ENCODE measurements around the gene PDLIM4. TPM values are rescaled to one million over a fixed set of nuclear protein-coding genes. Genes with fewer than 3 reads are reported as not detected.

PDLIM4 gene
- total and polyA plus RNA-seq, 8 donors, result 7.7 to 13.5 (median 10.2) TPM

DNA sequence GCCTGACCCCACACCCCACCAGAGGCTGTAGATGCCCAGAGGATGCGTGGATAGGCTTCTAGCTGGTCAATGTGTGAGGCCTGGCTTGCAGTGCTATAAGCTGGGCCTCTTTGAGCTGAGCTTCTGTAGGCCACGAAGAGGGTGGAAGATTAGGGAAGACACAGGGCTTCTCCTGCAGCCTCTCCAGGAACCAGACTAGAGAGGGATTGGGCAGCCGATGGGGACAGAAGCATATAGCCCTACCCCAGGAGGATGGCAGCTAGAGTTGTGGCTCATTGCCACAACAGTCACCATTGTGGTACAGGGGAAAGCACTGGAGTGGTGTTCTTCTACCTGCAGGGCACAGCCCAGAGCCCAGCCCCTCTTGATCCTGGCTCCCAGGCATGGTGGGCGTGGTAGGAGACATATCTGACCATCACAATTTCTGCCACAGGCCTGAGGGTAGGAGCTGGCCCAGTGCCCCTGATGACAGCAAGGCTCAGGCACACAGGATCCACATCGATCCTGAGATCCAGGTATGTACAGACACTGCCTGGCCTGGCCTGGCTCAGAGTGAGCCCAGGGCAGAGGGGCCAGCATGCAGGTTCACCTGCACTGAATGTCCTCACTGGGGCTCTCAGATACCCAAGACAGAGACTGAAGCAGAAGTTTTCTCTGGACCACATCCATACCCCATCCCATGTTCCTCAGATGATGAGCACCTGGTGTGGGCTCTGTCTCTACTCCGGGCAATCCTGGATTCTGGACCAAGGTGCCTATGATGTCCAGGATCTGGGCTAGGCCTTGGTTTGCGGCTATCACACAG lies 8.7 kb downstream of the PDLIM4 start:
- TF ChIP-seq, protein P1, sequence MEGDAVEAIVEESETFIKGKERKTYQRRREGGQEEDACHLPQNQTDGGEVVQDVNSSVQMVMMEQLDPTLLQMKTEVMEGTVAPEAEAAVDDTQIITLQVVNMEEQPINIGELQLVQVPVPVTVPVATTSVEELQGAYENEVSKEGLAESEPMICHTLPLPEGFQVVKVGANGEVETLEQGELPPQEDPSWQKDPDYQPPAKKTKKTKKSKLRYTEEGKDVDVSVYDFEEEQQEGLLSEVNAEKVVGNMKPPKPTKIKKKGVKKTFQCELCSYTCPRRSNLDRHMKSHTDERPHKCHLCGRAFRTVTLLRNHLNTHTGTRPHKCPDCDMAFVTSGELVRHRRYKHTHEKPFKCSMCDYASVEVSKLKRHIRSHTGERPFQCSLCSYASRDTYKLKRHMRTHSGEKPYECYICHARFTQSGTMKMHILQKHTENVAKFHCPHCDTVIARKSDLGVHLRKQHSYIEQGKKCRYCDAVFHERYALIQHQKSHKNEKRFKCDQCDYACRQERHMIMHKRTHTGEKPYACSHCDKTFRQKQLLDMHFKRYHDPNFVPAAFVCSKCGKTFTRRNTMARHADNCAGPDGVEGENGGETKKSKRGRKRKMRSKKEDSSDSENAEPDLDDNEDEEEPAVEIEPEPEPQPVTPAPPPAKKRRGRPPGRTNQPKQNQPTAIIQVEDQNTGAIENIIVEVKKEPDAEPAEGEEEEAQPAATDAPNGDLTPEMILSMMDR (IDR thresholded peaks at IDR 0.05), result no peak
- Histone ChIP-seq H3K4me1 (peaks cover 7 to 10% of the 10 kb centered on the region in 2 donors), H3K9me3 (no peaks in the 10 kb centered on the region), H3K36me3 (no peaks in the 10 kb centered on the region), H3K27me3 (peaks cover 0 to 2% of the 10 kb centered on the region in 2 donors), H3K27ac (peak overlapping the region in 1 of 2 donors; percentile 68), H3K4me3 (no peak overlapping the region)
- no peak for ATAC-seq
- DNase-seq, result no peak
- intact Hi-C loops (cut with DNase I), result no loop called here

DNA sequence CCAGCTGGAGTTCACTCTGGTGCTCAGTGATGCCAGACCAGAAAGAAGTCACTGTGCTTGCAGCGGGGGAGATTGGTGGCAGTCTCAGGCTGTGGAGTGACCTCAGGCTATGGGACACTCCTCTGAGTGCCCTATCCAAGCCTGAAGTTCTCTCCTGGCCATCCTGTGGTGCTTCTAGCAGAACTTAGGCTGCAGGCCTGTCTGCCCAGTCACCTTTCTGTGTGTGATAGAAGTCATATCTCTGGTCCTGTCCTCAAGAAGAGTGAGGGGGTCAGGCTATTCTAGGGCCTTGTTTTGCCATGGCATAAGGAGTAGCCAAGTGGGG lies 9.3 kb downstream of the PDLIM4 start:
- ATAC-seq (no peak), DNase-seq (no peak)
- H3K9me3 ChIP-seq, result no peaks in the 10 kb centered on the region
- peaks cover 7 to 9% of the 10 kb centered on the region in 2 donors for H3K4me1 ChIP-seq
- H3K4me3 ChIP-seq, result no peak overlapping the region
- H3K27me3 ChIP-seq, result peaks cover 0 to 8% of the 10 kb centered on the region in 2 donors
- intact Hi-C loops (cut with DNase I), result no loop called here
- H3K27ac ChIP-seq, result no peak overlapping the region
- TF ChIP-seq, protein P1 (IDR thresholded peaks at IDR 0.05), result no peak
- H3K36me3 ChIP-seq, result no peaks in the 10 kb centered on the region

DNA sequence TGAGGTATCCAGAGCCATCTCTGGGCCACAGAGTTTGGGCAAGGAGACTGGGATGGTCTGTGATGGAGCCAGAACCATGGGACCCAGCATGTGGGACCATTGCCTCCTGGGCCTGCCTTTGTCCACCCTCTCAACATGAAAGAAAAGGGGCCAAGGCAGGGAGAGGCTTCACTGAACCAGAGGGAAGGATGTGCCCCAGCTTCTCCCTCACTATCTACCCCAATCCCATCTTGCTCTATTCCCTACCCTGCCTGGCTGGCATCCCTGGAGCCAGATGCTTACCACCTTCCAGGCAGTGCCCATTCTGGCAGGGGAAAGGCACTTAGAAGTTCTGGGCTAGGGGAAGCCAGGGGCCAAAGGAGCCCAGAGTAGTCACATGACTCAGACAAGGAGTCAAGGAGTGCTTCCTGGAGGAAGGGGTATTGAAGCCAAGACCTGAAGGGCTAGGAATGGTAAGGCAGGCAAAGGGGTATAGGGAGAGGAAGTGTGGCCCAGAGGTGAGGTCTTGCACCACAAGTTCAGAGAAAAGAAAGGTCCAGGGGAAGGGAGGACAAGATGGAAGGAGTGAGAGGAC lies 9.8 kb downstream of the PDLIM4 start:
- Histone ChIP-seq H3K4me1 (peaks cover 7 to 9% of the 10 kb centered on the region in 2 donors), H3K27me3 (peaks cover 0 to 13% of the 10 kb centered on the region in 2 donors), H3K36me3 (no peaks in the 10 kb centered on the region), H3K4me3 (no peak overlapping the region), H3K27ac (no peak overlapping the region), H3K9me3 (no peaks in the 10 kb centered on the region)
- TF ChIP-seq, protein P1 (IDR thresholded peaks at IDR 0.05), result no peak
- ATAC-seq, result no peak
- no peak for DNase-seq
- intact Hi-C loops (cut with DNase I), result no loop called here

DNA sequence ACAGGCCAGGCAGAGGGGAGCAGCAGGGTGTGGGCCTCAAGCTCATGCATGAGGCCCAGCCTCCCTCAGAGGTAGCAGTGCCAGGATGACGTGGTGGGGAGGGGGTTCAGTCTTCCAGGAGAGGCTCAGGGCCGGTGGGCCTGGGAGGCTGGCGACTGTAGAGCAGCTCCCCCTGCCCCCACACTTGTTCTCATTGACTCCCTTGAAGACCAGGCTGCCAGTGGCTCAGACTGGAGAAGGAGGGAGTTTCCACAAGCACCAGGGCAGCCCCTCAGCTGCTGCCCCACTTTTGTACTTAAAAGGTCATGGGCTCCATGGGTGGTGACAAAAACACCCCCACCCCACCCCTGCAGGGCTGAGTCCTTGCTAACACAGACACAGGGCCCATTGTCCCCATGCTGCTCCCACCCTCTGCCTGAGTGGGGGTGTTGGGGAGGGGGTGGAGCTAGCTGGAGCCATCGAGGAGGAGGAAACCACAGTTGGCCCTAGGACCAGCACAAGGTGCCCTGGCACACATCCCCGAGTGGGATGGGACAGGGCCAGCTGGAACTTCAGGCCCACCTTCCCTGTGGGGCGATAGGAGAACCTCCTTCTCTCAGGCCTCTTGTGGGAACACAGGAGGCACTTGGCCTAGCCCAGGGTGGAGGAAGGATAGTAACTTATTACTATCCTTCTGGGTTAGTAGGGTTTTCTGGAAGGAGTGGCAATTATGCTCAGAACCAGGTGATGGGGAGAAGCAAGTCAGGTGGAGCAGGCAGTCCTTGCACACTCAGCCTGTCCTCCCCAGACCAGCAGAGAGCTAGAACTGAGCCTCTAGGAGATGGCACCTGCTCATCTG lies 10.7 kb downstream of the PDLIM4 start:
- TF ChIP-seq, protein P1 (IDR thresholded peaks at IDR 0.05), result no peak
- H3K36me3 ChIP-seq, result no peaks in the 10 kb centered on the region
- peaks cover 9 to 13% of the 10 kb centered on the region in 2 donors for H3K4me1 ChIP-seq

More for the DNA sequence above, 10.7 kb downstream of the PDLIM4 start:
- ATAC-seq, result no peak
- no peak for DNase-seq
- Histone ChIP-seq H3K4me3 (no peak overlapping the region), H3K27ac (no peak overlapping the region), H3K9me3 (no peaks in the 10 kb centered on the region), H3K27me3 (peaks cover 0 to 13% of the 10 kb centered on the region in 2 donors)
- intact Hi-C loops (cut with DNase I), result no loop called here
